Stimulated activated CD8-positive, alpha-beta memory T cell treated with anti-CD3 and anti-CD28 coated beads, Interleukin-7, amount 100 ng/mL, for 1 hour (primary cell): ENCODE data around the gene GCSAML.

ENCODE experiments used
- DNase-seq, 2 donors: peaks; one replicate each; pipeline ENCODE4 v3.0.0-alpha.2; 2020; ENCODE audit warnings: low read depth in 2 of 2

The GCSAML gene

GRCh38 chr1:247574236-247574635, 25.3 kb downstream of the GCSAML start:
- no peak for DNase-seq

GRCh38 chr1:247574664-247575063, 25.7 kb downstream of the GCSAML start:
- DNase-seq = no peak

GRCh38 chr1:247576514-247576913, 27.6 kb downstream of the GCSAML start:
- no peak for DNase-seq

- no peak for DNase-seq
These were observed 30.1 kb downstream of the GCSAML start for GRCh38 chr1:247578946-247579460.

GRCh38 chr1:247588060-247588459, 39.1 kb downstream of the GCSAML start, which contains the start of gene OR2G2:
Gene OR2G2 (plus strand): TSS chr1:247588360. CDS start chr1:247588360, 0 bp downstream.
- DNase-seq = no peak

GRCh38 chr1:247605286-247605685, 56.4 kb downstream of the GCSAML start, which contains the start of gene OR2G3:
Gene OR2G3 (plus strand): TSS chr1:247605586. CDS start chr1:247605586, 0 bp downstream.
- no peak for DNase-seq

- no peak for DNase-seq
These were observed 64.5 kb downstream of the GCSAML start for GRCh38 chr1:247613405-247613804.

- DNase-seq = no peak
These were observed 65.7 kb downstream of the GCSAML start for GRCh38 chr1:247614625-247615024.
